EL (cell line): ENCODE measurements around the gene MRPS17.

Experiments used
- DNase-seq: peaks from one replicate; pipeline ENCODE4 v3.0.0-alpha.2; 2016

Gene MRPS17

GRCh38 chr7:55973747-55974250 lies 22.1 kb downstream of the MRPS17 start:
- no peak for DNase-seq

- DNase-seq, result no peak
Observed at GRCh38 chr7:55975988-55976633, 24.4 kb downstream of the MRPS17 start.

GRCh38 chr7:55977831-55978230 lies 26.2 kb downstream of the MRPS17 start:
- peak; percentile 74 for DNase-seq

GRCh38 chr7:55980266-55980665 lies 28.6 kb downstream of the MRPS17 start:
- no peak for DNase-seq

GRCh38 chr7:55983537-55983936 lies 31.9 kb downstream of the MRPS17 start:
- DNase-seq, result no peak

- DNase-seq, result peak; percentile 42
Observed at GRCh38 chr7:55992346-55992745, 40.7 kb downstream of the MRPS17 start.

- no peak for DNase-seq
Observed at GRCh38 chr7:55996856-55997500, 45.3 kb downstream of the MRPS17 start.

GRCh38 chr7:56003749-56004148 lies 52.1 kb downstream of the MRPS17 start:
- DNase-seq, result no peak
